A549 (cell line): Measurements from ENCODE around the gene MAPK9.

Experiments used
- EP300 ChIP-seq, 2 experiments: fragments of >200 bp; sonication (Bioruptor Twin); formaldehyde crosslinking; IDR thresholded peaks; 2 replicates in 1 of 2; 3 replicates in 1 of 2; pipeline ENCODE4 v1.6.1; 2016 to 2017
- ESRRA ChIP-seq: fragments of 150-350 bp; IDR thresholded peaks from 2 replicates; pipeline ENCODE4 v1.6.1; 2014; ENCODE audit warnings: mild to moderate bottlenecking, low read length, borderline replicate concordance
- KDM1A ChIP-seq: fragments of 200-600 bp; sonication (generic); IDR thresholded peaks from 2 replicates; pipeline ENCODE4 v1.6.1; 2016; ENCODE audit warnings: low read depth, mild to moderate bottlenecking
- MAZ ChIP-seq: fragments of 150-350 bp; IDR thresholded peaks from 2 replicates; pipeline ENCODE4 v1.6.1; 2014; ENCODE audit warnings: antibody characterized with exemption, low read depth, low read length, borderline replicate concordance
- TP53 ChIP-seq: fragments of 250-450 bp; sonication (Bioruptor Pico); IDR thresholded peaks from 2 replicates; pipeline ENCODE4 v1.5.0; 2021; ENCODE audit warnings: mild to moderate bottlenecking, moderate library complexity
- TF ChIP-seq, protein P1 (sequence below): fragments of >200 bp; sonication (Bioruptor Twin); formaldehyde crosslinking; IDR thresholded peaks from 3 replicates; pipeline ENCODE4 v1.5.1; 2016

DNA sequence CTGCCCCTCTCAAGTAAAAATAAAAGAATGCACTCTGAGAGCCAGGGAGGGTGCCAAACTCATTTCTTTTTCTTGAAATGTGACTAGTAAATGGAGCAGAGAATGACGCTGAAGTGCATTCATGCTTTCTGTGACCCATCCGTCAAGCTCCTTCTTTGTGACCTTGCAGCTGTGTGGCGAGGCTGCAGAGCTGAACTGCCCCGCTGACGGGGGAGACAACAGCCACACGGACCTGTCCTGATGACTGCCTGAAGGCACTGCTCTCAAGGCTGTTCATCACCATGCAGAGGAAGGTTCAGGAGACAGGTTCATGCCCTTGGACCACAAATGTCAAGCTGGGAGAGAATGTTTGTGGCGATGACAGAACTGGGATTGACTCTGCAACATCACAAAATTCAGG, 61.9 kb downstream of the MAPK9 start:
- TF ChIP-seq, protein P1, sequence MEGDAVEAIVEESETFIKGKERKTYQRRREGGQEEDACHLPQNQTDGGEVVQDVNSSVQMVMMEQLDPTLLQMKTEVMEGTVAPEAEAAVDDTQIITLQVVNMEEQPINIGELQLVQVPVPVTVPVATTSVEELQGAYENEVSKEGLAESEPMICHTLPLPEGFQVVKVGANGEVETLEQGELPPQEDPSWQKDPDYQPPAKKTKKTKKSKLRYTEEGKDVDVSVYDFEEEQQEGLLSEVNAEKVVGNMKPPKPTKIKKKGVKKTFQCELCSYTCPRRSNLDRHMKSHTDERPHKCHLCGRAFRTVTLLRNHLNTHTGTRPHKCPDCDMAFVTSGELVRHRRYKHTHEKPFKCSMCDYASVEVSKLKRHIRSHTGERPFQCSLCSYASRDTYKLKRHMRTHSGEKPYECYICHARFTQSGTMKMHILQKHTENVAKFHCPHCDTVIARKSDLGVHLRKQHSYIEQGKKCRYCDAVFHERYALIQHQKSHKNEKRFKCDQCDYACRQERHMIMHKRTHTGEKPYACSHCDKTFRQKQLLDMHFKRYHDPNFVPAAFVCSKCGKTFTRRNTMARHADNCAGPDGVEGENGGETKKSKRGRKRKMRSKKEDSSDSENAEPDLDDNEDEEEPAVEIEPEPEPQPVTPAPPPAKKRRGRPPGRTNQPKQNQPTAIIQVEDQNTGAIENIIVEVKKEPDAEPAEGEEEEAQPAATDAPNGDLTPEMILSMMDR = no peak
- no peak for TF ChIP-seq ESRRA
- TF ChIP-seq KDM1A = no peak
- TF ChIP-seq EP300 (IDR thresholded peaks at IDR 0.05) = no peak
- TF ChIP-seq TP53 = no peak
- no peak for TF ChIP-seq MAZ
